NT2/D1 (cell line): ENCODE results near the gene BRD4.

Experiments
- YY1 ChIP-seq: IDR thresholded peaks from 2 replicates; pipeline ENCODE4 v1.6.1; 2011; ENCODE audit not compliant: insufficient read length, insufficient read depth
- ZNF274 ChIP-seq: IDR thresholded peaks from 2 replicates; pipeline ENCODE4 v1.6.1; 2011; ENCODE audit warnings: mild to moderate bottlenecking, low read depth, low read length

DNA sequence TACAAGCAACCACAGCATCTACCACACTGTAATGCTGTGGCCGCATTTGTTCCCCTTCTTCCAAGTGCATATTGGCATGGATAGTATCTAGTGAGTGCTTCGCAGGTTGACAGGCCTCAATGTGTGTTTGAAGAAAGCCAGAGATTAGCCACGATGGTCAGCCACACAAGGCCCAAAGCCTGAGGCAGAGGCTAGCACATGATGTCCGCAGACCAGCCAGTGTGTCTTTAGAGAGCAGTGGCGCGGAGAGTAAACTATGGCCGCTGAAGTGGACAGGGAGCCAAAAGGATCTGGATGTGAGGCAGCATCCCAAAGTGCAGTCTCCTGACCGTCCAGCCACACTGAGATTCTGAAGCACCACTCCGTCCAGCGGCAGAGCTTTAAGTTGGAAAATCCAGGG is 36.0 kb downstream of the BRD4 start:
- TF ChIP-seq YY1 (no peak), ZNF274 (no peak)
